DND-41 (cell line): ENCODE results near the gene KCNMA1.

Source experiments
- ATAC-seq: fragments of 200-7000 bp; cut with Tn5 transposase; 3 replicates; pipeline ENCODE4 v1.9.1; 2021; ENCODE audit warnings: low read depth; ENCODE audit not compliant: insufficient read depth
- DNase-seq: peaks from one replicate; pipeline ENCODE4 v3.0.0-alpha.2; 2020
- H2AFZ ChIP-seq: 2 replicates; pipeline ENCODE4 v1.6.0; 2012; ENCODE audit warnings: low read depth, low read length
- H3K27ac ChIP-seq: 2 replicates; pipeline ENCODE4 v1.5.1; 2012; ENCODE audit warnings: low read length, inconsistent platforms
- H3K27me3 ChIP-seq: fragments of 200-600 bp; sonication (generic); 2 replicates; pipeline ENCODE4 v1.6.0; 2012; ENCODE audit warnings: low read length, mild to moderate bottlenecking, inconsistent platforms; ENCODE audit not compliant: insufficient read depth, poor library complexity
- H3K36me3 ChIP-seq: 2 replicates; pipeline ENCODE4 v1.5.1; 2012; ENCODE audit warnings: low read length, inconsistent platforms; ENCODE audit not compliant: insufficient read depth
- H3K4me1 ChIP-seq: 2 replicates; pipeline ENCODE4 v1.5.1; 2012; ENCODE audit warnings: mild to moderate bottlenecking, low read length; ENCODE audit not compliant: insufficient read depth
- H3K4me2 ChIP-seq: 2 replicates; pipeline ENCODE4 v1.6.0; 2012; ENCODE audit warnings: mild to moderate bottlenecking, moderate library complexity, low read length, inconsistent platforms; ENCODE audit not compliant: insufficient read depth
- H3K4me3 ChIP-seq, 2 experiments: fragments of 200-600 bp in 1 of 2; shearing (Covaris generic) in 1 of 2; 2 replicates each; pipeline ENCODE4 v1.5.1; 2012 to 2016; ENCODE audit warnings: inconsistent platforms in 2 of 2, low read length in 2 of 2, mild to moderate bottlenecking in 2 of 2, low read depth in 1 of 2, moderate library complexity in 1 of 2
- H3K79me2 ChIP-seq: 2 replicates; pipeline ENCODE4 v1.6.0; 2012; ENCODE audit warnings: low read length, inconsistent platforms; ENCODE audit not compliant: insufficient read depth
- H3K9ac ChIP-seq: 2 replicates; pipeline ENCODE4 v1.6.0; 2012; ENCODE audit warnings: low read depth, mild to moderate bottlenecking, inconsistent platforms, low read length, moderate library complexity
- H3K9me3 ChIP-seq: 2 replicates; pipeline ENCODE4 v1.5.1; 2012; ENCODE audit warnings: low read length, moderate library complexity, mild to moderate bottlenecking, inconsistent platforms; ENCODE audit not compliant: insufficient read depth, severe bottlenecking
- H4K20me1 ChIP-seq: 2 replicates; pipeline ENCODE4 v1.6.0; 2012; ENCODE audit warnings: low read length; ENCODE audit not compliant: insufficient read depth
- CTCF ChIP-seq: IDR thresholded peaks from 2 replicates; pipeline ENCODE4 v1.5.1; 2012; ENCODE audit warnings: borderline replicate concordance, low read length, moderate library complexity, mild to moderate bottlenecking; ENCODE audit not compliant: poor library complexity, severe bottlenecking; ENCODE audit errors: extremely low read depth
- EZH2 ChIP-seq: IDR thresholded peaks from 3 replicates; pipeline ENCODE4 v1.6.1; 2012; ENCODE audit warnings: borderline replicate concordance, low read depth, mild to moderate bottlenecking, moderate library complexity, low read length, inconsistent platforms; ENCODE audit not compliant: severe bottlenecking

Gene KCNMA1

DNA sequence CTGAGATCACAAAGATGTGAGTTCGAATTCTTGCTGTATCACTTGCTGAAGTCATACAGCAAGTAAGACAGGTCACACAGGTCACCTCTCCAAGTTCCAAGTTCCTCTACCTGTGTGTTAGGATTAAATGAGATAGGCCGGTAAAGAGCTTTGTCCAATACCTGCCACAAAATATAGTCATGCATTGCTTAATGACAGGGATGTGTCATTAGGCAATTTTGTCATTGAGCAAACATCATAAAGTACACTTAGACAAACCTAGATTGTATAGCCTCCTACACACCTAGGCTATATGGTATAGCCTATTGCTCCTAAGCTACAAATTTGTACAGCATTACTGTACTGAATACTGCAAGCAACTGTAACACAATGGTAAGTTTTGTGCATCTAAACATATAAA lies 469.4 kb downstream of the KCNMA1 start:
- Histone ChIP-seq H2AFZ (no peak overlapping the region), H3K9ac (no peak overlapping the region), H3K9me3 (no peaks in the 10 kb centered on the region), H3K27ac (no peak overlapping the region), H3K4me3 (no peak overlapping the region), H3K27me3 (peaks cover 17% of the 10 kb centered on the region), H3K4me1 (no peaks in the 10 kb centered on the region), H3K36me3 (no peaks in the 10 kb centered on the region), H3K4me2 (no peak overlapping the region), H4K20me1 (no peaks in the 10 kb centered on the region), H3K79me2 (no peaks in the 10 kb centered on the region)
- TF ChIP-seq EZH2: no peak
- DNase-seq (no peak), ATAC-seq (no peak)

DNA sequence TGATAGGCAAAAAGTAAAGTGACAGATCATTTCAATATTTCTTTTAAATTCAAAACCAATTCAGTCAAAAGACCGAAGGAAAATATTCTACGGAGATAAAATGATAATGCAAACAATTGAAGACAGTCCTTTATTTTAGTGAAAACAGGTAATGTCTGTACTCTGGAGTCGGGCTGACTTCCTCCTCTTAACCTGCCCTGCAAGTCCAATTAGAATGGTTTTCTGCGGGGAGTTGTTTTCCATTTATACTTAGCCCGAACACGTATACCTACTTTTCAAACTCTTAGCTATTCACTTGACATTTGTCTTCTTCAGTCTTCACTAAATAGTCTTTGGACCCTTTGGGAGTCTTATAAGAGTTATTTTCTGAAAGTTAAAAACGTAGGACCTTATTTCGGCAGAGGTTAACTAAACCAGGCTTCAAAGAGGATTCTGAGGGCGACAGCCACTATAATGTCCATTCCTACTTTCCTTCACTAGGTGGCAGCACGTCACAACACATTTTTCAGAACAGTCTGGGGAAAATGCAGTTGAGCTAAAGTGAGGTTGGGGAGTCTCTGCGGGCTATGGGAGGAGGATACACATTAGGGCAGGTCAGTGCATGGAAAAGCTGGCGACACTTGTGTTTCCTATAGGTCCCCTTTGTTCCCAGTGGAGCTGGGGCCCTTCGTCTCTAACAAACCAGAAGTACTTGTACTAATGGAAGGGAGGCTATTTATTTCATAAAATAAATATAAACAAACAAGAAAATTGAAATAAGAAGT lies 472.0 kb downstream of the KCNMA1 start:
- Histone ChIP-seq H3K27me3 (peaks cover 17% of the 10 kb centered on the region), H3K9me3 (no peaks in the 10 kb centered on the region), H4K20me1 (no peaks in the 10 kb centered on the region), H3K4me3 (no peak overlapping the region), H3K4me1 (no peaks in the 10 kb centered on the region), H3K36me3 (no peaks in the 10 kb centered on the region), H3K4me2 (no peak overlapping the region), H3K9ac (no peak overlapping the region), H3K27ac (no peak overlapping the region), H2AFZ (no peak overlapping the region), H3K79me2 (no peaks in the 10 kb centered on the region)
- TF ChIP-seq CTCF (peak; percentile 88), EZH2 (no peak)
- ATAC-seq (peak; percentile 82), DNase-seq (peak; percentile 59)

DNA sequence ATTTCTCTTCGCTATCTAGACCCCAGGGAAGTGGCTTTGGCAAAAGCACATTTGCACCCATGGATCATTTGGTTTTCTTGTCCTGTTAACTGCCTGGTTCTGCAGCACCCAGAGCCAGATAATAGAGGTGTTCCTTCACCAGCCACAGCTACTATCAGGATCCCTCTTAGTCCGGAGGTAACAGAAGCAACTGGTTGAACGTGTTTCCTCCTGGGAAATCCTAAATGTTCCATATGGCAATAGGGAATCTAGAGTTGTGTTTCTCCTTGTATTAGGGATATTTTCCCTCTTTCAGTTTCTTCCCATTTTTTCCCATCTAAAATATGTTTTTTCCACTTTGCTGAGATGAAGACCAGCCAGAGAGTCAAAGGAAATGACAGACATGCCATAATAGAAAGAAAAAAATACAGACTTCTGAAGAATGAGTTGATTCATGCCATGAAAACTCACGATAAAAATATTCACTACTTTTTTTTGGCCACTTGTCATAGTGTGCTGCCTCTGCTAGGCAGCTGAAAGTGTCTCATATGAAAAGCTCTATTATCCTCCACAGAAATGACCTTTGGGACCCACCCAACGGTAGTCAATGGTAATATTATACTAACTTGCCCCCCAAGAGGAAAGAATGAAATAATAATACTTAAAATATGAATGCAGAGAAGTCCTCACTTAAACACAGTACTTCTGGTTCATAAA lies 472.8 kb downstream of the KCNMA1 start:
- Histone ChIP-seq H4K20me1 (no peaks in the 10 kb centered on the region), H3K27me3 (peaks cover 24% of the 10 kb centered on the region), H3K4me3 (no peak overlapping the region), H3K9ac (no peak overlapping the region), H3K79me2 (no peaks in the 10 kb centered on the region), H3K4me1 (no peaks in the 10 kb centered on the region), H3K27ac (no peak overlapping the region), H3K36me3 (no peaks in the 10 kb centered on the region), H2AFZ (no peak overlapping the region), H3K9me3 (no peaks in the 10 kb centered on the region), H3K4me2 (no peak overlapping the region)
- no peak for ATAC-seq
- no peak for DNase-seq
- no peak for TF ChIP-seq CTCF
- no peak for TF ChIP-seq EZH2

DNA sequence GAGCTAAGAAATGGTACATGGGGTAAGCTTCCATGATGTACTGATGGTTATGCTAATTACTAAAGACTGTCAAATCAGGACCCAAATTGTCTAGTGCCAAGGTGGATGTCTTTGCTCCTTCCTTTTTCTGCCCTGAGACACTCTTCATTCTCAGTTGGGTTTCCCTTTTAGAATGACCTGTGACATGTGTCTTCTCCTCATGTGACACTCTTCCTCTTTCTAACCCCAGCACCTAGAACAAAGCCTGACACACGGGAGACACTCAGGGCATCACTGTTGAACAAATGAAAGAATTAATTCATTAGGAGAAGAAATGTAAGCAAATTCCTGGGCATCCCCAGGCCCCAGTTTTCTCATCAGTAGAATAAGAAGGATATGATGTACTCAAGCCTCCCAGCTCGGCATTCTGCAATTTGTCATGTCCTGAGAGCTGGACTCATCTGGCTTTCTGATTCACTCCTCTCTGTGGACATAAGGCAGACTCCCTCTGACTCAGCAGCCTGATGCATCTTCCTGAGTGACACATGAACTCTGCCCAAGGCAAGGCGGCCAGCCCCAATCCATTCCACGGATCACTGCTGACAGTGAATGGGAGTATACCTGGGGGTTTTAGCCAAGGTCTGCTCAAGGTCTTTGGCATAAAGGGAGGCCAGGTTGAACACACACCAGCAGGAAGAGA lies 473.8 kb downstream of the KCNMA1 start:
- H4K20me1 ChIP-seq: no peaks in the 10 kb centered on the region
- H3K4me3 ChIP-seq: no peak overlapping the region
- H3K79me2 ChIP-seq: no peaks in the 10 kb centered on the region
- H3K27ac ChIP-seq: no peak overlapping the region
- H3K9me3 ChIP-seq: no peaks in the 10 kb centered on the region
- H2AFZ ChIP-seq: no peak overlapping the region
- TF ChIP-seq CTCF: no peak
- no peak for TF ChIP-seq EZH2
- no peak overlapping the region for H3K4me2 ChIP-seq
- H3K9ac ChIP-seq: no peak overlapping the region
- no peak for ATAC-seq
- no peaks in the 10 kb centered on the region for H3K4me1 ChIP-seq
- no peaks in the 10 kb centered on the region for H3K36me3 ChIP-seq
- DNase-seq: no peak
- H3K27me3 ChIP-seq: peaks cover 32% of the 10 kb centered on the region
